Testis (tissue), 3 donors: ENCODE measurements around the gene NKAP. TPM values are rescaled to one million over a fixed set of nuclear protein-coding genes. Genes with fewer than 3 reads are reported as not detected.
"Not testable (repeated sequence)": the region's sequence is repeated elsewhere in the genome, so short reads cannot be mapped to it uniquely, and the experiment has no call there.

Experiments used
- DNase-seq: peaks from one replicate; pipeline ENCODE4 v3.0.0-alpha.2; 2019
- H3K27ac ChIP-seq, 2 donors: fragments of 200-600 bp; sonication (generic); one replicate each; pipeline ENCODE4 v1.5.1; 2019
- H3K27me3 ChIP-seq: fragments of 200-600 bp; sonication (generic); one replicate; pipeline ENCODE4 v1.5.1; 2019
- H3K36me3 ChIP-seq: fragments of 200-600 bp; sonication (generic); one replicate; pipeline ENCODE4 v1.5.1; 2017; ENCODE audit warnings: low read depth; ENCODE audit errors: missing control alignments
- H3K4me1 ChIP-seq: fragments of 200-600 bp; sonication (generic); one replicate; pipeline ENCODE4 v1.5.1; 2019
- H3K4me3 ChIP-seq, 2 donors: fragments of 200-600 bp; sonication (generic); one replicate each; pipeline ENCODE4 v1.5.1; 2017 to 2019
- H3K9me3 ChIP-seq: fragments of 200-600 bp; sonication (generic); one replicate; pipeline ENCODE4 v1.5.1; 2017
- POLR2A ChIP-seq: fragments of 450-650 bp; IDR thresholded peaks from one replicate; pipeline ENCODE4 v1.6.1; 2017; ENCODE audit warnings: antibody characterized with exemption, mild to moderate bottlenecking, moderate library complexity
- WGBS, 2 donors: methylation state at CpG; one replicate each; pipeline ENCODE4 v1.1.5; 2018; 5-methylcytosine and 5-hydroxymethylcytosine counted together
- intact Hi-C: fragments of 100-400 bp; cut with DNase I; formaldehyde crosslinking; loops from one replicate; pipeline ENCODE4 v1.15.1; 2023; ENCODE audit warnings: low total_unique reads
- polyA plus RNA-seq: library from polyadenylated mRNA; stranded (reverse); fragments of 350-450 nt; fragmentation: Illumina TruSeq; extraction: RNeasy Lipid Tissue Mini Kit (QIAGEN cat#74804); gene quantifications from one replicate; pipeline ENCODE4 v1.2.3, GENCODE V29; 2014; ENCODE audit warnings: low read depth, low replicate concordance; ENCODE audit not compliant: insufficient read depth
- total RNA-seq, 2 donors: library from RNA; depleted of rRNA; stranded (reverse); fragments of >200 nt; gene quantifications; one replicate each; pipeline ENCODE4 v1.2.3, GENCODE V29; 2016
- TF ChIP-seq, protein P1 (sequence below), 3 experiments: fragments of 450-650 bp in 2 of 3; fragments of 200-600 bp in 1 of 3; sonication (generic) in 1 of 3; IDR thresholded peaks; one replicate each; pipeline ENCODE4 v1.5.1; 2016 to 2019; ENCODE audit warnings: antibody characterized with exemption in 3 of 3, mild to moderate bottlenecking in 2 of 3, moderate library complexity in 1 of 3

The NKAP gene
- total and polyA plus RNA-seq, 3 donors from 2014 or later, result 4.6 to 16.7 (median 16.3) TPM

DNA sequence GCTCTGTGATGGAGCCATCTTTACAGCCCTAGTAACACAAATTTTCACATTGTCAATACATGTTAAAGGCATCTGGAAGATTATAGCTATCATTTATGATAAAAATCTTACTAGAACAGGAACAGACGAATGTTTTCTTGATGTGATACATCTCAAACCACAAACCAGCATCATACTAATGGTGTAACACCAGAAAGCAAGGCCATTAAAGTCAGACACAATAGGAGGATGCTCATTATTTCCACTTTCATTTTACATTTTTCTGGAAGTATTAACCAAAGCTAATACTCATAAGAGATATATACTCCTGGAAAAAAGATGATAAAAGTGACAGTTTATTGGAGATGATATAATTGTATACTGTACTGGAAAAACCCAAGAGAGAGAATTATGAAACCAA, 42.6 kb downstream of the NKAP start:
- Histone ChIP-seq H3K4me3 (no peak overlapping the region), H3K27me3 (no peaks in the 10 kb centered on the region), H3K4me1 (no peaks in the 10 kb centered on the region), H3K9me3 (no peaks in the 10 kb centered on the region), H3K27ac (no peak overlapping the region), H3K36me3 (no peaks in the 10 kb centered on the region)
- intact Hi-C loops, result no loop called here
- no peak for TF ChIP-seq POLR2A
- TF ChIP-seq, protein P1, sequence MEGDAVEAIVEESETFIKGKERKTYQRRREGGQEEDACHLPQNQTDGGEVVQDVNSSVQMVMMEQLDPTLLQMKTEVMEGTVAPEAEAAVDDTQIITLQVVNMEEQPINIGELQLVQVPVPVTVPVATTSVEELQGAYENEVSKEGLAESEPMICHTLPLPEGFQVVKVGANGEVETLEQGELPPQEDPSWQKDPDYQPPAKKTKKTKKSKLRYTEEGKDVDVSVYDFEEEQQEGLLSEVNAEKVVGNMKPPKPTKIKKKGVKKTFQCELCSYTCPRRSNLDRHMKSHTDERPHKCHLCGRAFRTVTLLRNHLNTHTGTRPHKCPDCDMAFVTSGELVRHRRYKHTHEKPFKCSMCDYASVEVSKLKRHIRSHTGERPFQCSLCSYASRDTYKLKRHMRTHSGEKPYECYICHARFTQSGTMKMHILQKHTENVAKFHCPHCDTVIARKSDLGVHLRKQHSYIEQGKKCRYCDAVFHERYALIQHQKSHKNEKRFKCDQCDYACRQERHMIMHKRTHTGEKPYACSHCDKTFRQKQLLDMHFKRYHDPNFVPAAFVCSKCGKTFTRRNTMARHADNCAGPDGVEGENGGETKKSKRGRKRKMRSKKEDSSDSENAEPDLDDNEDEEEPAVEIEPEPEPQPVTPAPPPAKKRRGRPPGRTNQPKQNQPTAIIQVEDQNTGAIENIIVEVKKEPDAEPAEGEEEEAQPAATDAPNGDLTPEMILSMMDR (IDR thresholded peaks at IDR 0.05), result no peak
- DNase-seq, result no peak
- WGBS, 2 donors, result 62 to 80% methylated on average over 1 of the region's 1 CpG

DNA sequence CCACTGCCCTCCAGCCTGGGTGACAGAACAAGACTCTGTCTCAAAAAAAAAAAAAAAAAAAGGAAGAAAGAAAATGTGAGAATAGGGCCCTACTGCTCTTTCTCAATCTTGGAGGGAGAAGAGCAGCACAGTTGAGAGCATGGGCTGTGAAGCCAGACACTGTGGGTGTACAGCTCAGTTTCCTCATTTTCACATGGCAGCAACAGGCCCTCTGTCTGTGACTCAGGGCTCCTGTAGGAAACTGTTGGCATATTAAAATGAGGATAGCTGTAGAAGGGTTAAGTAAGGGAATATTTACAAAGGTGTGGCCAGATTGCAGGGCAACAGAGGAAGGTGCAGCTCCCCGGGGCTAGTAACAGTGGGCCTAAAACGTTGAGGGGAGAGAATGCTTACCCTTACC, 44.4 kb downstream of the NKAP start:
- no peaks in the 10 kb centered on the region for H3K9me3 ChIP-seq
- no peak for DNase-seq
- H3K4me1 ChIP-seq, result no peaks in the 10 kb centered on the region
- intact Hi-C loops, result no loop called here
- no peaks in the 10 kb centered on the region for H3K36me3 ChIP-seq
- H3K4me3 ChIP-seq, result no peak overlapping the region
- no peaks in the 10 kb centered on the region for H3K27me3 ChIP-seq
- WGBS, 2 donors, result 43 to 45% methylated on average over 2 of the region's 2 CpGs
- TF ChIP-seq POLR2A, result no peak
- TF ChIP-seq, protein P1 (IDR thresholded peaks at IDR 0.05), result no peak
- no peak overlapping the region for H3K27ac ChIP-seq

DNA sequence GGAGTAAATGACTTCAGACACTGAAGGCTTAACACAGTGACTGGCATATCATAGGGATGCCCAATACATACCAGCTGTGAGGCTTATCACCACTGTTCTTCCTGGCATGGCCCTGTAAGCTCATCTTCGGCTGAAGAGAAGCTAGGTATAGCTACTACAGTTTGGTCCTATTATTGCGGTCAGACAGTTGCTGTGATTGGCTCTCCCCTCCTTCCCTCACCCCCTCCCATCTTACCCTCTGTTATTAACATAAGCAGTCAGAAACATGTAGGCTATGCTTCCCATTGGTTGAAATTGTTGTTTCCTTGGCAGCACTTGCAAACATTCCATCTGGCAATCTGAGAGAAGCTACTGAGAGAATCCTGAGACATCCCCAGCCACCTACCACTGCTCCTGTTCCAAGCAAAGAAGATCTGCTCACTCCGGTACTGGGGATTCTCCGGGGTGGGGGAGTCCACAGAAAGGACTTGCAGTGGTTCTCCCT, 47.7 kb downstream of the NKAP start, which contains the start of gene AKAP14:
TSS of gene AKAP14 (plus strand) at position 51 of the 484 bp plus-strand sequence. CDS start 7,331 bp downstream, outside the sequence.
- intact Hi-C loops, result no loop called here
- H3K27ac ChIP-seq, result no peak within 1 kb of the TSS
- no peak for DNase-seq
- H3K4me3 ChIP-seq, result no peak within 1 kb of the TSS
- H3K36me3 ChIP-seq, result no peaks in the 10 kb centered on the region
- H3K9me3 ChIP-seq, result no peaks in the 10 kb centered on the region
- 39 to 44% methylated on average over 4 of the region's 4 CpGs for WGBS, 2 donors
- no peaks in the 10 kb centered on the region for H3K4me1 ChIP-seq
- no peak for TF ChIP-seq POLR2A
- TF ChIP-seq, protein P1 (IDR thresholded peaks at IDR 0.05), result no peak
- no peaks in the 10 kb centered on the region for H3K27me3 ChIP-seq

DNA sequence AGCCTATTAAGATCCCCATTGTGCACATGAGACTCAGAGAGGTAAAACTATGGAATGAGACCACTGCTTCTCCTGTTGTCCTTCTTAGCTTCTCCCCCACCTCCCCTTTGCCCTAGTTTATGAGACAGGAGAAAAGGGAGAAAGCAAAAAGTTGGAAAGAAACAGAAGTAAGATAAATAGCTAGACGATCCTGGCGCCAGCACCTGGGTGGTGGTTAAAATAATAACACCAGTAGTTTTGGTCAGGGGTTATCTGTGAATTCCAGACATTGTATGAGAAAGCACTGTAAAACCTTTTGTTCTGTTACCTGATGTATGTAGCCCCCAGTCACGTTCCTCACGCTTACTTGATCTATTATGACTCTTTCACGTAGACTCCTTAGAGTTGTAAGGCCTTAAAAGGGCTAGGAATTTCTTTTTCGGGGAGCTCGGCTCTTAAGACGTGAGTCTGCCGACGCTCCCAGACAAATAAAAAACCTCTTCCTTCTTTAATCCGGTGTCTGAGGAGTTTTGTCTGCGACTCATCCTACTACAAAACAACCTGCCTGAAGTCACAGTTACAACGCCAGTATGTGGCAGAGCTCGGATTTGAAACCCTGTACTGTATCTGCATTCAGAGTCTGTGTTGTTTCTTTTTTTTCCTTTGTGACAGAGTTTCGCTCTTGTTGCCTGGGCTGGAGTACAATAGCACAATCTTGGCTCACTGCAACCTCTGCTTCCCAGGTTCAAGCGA, 51.4 kb downstream of the NKAP start:
- 48 to 62% methylated on average over 16 of the region's 16 CpGs for WGBS, 2 donors
- DNase-seq, H3K9me3 ChIP-seq, H3K27me3 ChIP-seq, intact Hi-C loops, H3K4me3 ChIP-seq, H3K4me1 ChIP-seq, H3K36me3 ChIP-seq, H3K27ac ChIP-seq: not testable (repeated sequence)

DNA sequence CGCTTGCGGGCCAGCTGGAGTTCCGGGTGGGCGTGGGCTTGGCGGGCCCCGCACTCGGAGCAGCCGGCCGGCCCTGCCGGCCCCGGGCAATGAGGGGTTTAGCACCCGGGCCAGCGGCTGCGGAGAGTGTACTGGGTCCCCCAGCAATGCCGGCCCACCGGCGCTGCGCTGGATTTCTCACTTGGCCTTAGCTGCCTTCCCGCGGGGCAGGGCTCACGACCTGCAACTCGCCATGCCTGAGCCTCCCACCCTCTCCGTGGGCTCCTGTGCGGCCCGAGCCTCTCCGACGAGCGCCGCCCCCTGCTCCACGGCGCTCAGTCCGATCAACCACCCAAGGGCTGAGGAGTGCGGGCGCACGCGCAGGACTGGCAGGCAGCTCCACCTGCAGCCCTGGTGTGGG, 52.9 kb downstream of the NKAP start:
- H3K4me3 ChIP-seq, H3K27ac ChIP-seq, H3K27me3 ChIP-seq, intact Hi-C loops, H3K9me3 ChIP-seq, H3K36me3 ChIP-seq, H3K4me1 ChIP-seq: not testable (repeated sequence)
- peak; percentile 13 for DNase-seq
- 88% methylated on average over 15 of the region's 36 CpGs; no CpG with 5 or more reads in 1 of the 2 donors for WGBS, 2 donors
